ENCODE results near the gene PIM3.

The PIM3 gene

GRCh38 chr22:49950396-49950994 is 10.1 kb upstream of the PIM3 start:
- H3K36me3 ChIP-seq (ENCODE audit: insufficient read depth, low read length), result no peaks in the 10 kb centered on the region
- H3K4me2 ChIP-seq (ENCODE audit: insufficient read depth, low read length), result no peak overlapping the region
- ATAC-seq (ENCODE audit: insufficient read depth, low read depth) (no peak), DNase-seq (no peak)
- TF ChIP-seq CTCF (IDR thresholded peaks at IDR 0.05; ENCODE audit: borderline replicate concordance, extremely low read depth, low read length, poor library complexity, severe bottlenecking) (no peak), EZH2 (IDR thresholded peaks at IDR 0.05; ENCODE audit: borderline replicate concordance, low read depth, low read length, severe bottlenecking) (no peak)
- H4K20me1 ChIP-seq (ENCODE audit: insufficient read depth, low read length), result no peaks in the 10 kb centered on the region; the same call in 1 of the 2 replicates
- no peaks in the 10 kb centered on the region for H3K9me3 ChIP-seq (ENCODE audit: insufficient read depth, low read length, severe bottlenecking)
- H3K27me3 ChIP-seq (ENCODE audit: insufficient read depth, low read length, poor library complexity), result no peaks in the 10 kb centered on the region
- H3K79me2 ChIP-seq (ENCODE audit: insufficient read depth, low read length), result no peaks in the 10 kb centered on the region
- H3K4me3 ChIP-seq (ENCODE audit: low read depth in 1 of 2, low read length in 2 of 2), result no peak overlapping the region
- no peak overlapping the region for H2AFZ ChIP-seq (ENCODE audit: low read depth, low read length)
- H3K9ac ChIP-seq (ENCODE audit: low read depth, low read length), result no peak overlapping the region
- no peak overlapping the region for H3K27ac ChIP-seq (ENCODE audit: low read length)
- no peaks in the 10 kb centered on the region for H3K4me1 ChIP-seq (ENCODE audit: insufficient read depth, low read length)

GRCh38 chr22:49951000-49951677 is 9.4 kb upstream of the PIM3 start:
- no peak for TF ChIP-seq EZH2 (IDR thresholded peaks at IDR 0.05; ENCODE audit: borderline replicate concordance, low read depth, low read length, severe bottlenecking)
- no peak for TF ChIP-seq CTCF (IDR thresholded peaks at IDR 0.05; ENCODE audit: borderline replicate concordance, extremely low read depth, low read length, poor library complexity, severe bottlenecking)
- Histone ChIP-seq H3K9me3 (ENCODE audit: insufficient read depth, low read length, severe bottlenecking) (no peaks in the 10 kb centered on the region), H3K4me3 (ENCODE audit: low read depth in 1 of 2, low read length in 2 of 2) (no peak overlapping the region), H2AFZ (ENCODE audit: low read depth, low read length) (no peak overlapping the region), H3K36me3 (ENCODE audit: insufficient read depth, low read length) (no peaks in the 10 kb centered on the region), H4K20me1 (ENCODE audit: insufficient read depth, low read length) (no peaks in the 10 kb centered on the region), H3K4me1 (ENCODE audit: insufficient read depth, low read length) (no peaks in the 10 kb centered on the region), H3K4me2 (ENCODE audit: insufficient read depth, low read length) (no peak overlapping the region), H3K9ac (ENCODE audit: low read depth, low read length) (no peak overlapping the region), H3K27ac (ENCODE audit: low read length) (no peak overlapping the region), H3K27me3 (ENCODE audit: insufficient read depth, low read length, poor library complexity) (no peaks in the 10 kb centered on the region), H3K79me2 (ENCODE audit: insufficient read depth, low read length) (no peaks in the 10 kb centered on the region)
- ATAC-seq (ENCODE audit: insufficient read depth, low read depth) (no peak), DNase-seq (no peak)

- Histone ChIP-seq H3K79me2 (ENCODE audit: insufficient read depth, low read length) (no peaks in the 10 kb centered on the region), H3K9ac (ENCODE audit: low read depth, low read length) (no peak overlapping the region), H4K20me1 (ENCODE audit: insufficient read depth, low read length) (no peaks in the 10 kb centered on the region), H2AFZ (ENCODE audit: low read depth, low read length) (no peak overlapping the region), H3K36me3 (ENCODE audit: insufficient read depth, low read length) (no peaks in the 10 kb centered on the region), H3K4me3 (ENCODE audit: low read depth in 1 of 2, low read length in 2 of 2) (no peak overlapping the region), H3K4me2 (ENCODE audit: insufficient read depth, low read length) (no peak overlapping the region), H3K4me1 (ENCODE audit: insufficient read depth, low read length) (no peaks in the 10 kb centered on the region), H3K27me3 (ENCODE audit: insufficient read depth, low read length, poor library complexity) (no peaks in the 10 kb centered on the region), H3K9me3 (ENCODE audit: insufficient read depth, low read length, severe bottlenecking) (no peaks in the 10 kb centered on the region), H3K27ac (ENCODE audit: low read length) (no peak overlapping the region)
- no peak for DNase-seq
- ATAC-seq (ENCODE audit: insufficient read depth, low read depth), result no peak
- no peak for TF ChIP-seq EZH2 (IDR thresholded peaks at IDR 0.05; ENCODE audit: borderline replicate concordance, low read depth, low read length, severe bottlenecking)
- TF ChIP-seq CTCF (IDR thresholded peaks at IDR 0.05; ENCODE audit: borderline replicate concordance, extremely low read depth, low read length, poor library complexity, severe bottlenecking), result no peak
These were observed 8.9 kb upstream of the PIM3 start for GRCh38 chr22:49951678-49951985.
